Keratinocyte (primary cell): ENCODE measurements around the gene CRISPLD2. TPM values are rescaled to one million over a fixed set of nuclear protein-coding genes. Genes with fewer than 3 reads are reported as not detected.

Experiments
- DNase-seq: peaks from one replicate; pipeline ENCODE4 v3.0.0-alpha.2; 2011; ENCODE audit warnings: low read depth, missing footprints, low spot score
- FAIRE-seq: peaks from 2 replicates; lab custom pipeline; 2011; peaks lifted over from hg19 to GRCh38; lab: Jason Lieb, UNC
- H2AFZ ChIP-seq: 2 replicates; pipeline ENCODE4 v1.6.0; 2012; ENCODE audit warnings: low read length, control low read depth, inconsistent platforms; ENCODE audit not compliant: control insufficient read depth
- H3K27ac ChIP-seq: 2 replicates; pipeline ENCODE4 v1.5.1; 2011; ENCODE audit warnings: low read length; ENCODE audit not compliant: control insufficient read depth, insufficient read depth
- H3K27me3 ChIP-seq: 3 replicates; pipeline ENCODE4 v1.6.0; 2011; ENCODE audit warnings: low read length; ENCODE audit not compliant: control insufficient read depth, insufficient read depth; ENCODE audit errors: extremely low read depth
- H3K36me3 ChIP-seq, 2 experiments: 2 replicates in 1 of 2; 3 replicates in 1 of 2; pipeline ENCODE4 v1.5.1; 2011; ENCODE audit warnings: low read length in 2 of 2, mild to moderate bottlenecking in 1 of 2; ENCODE audit not compliant: control insufficient read depth in 2 of 2, insufficient read depth in 2 of 2; ENCODE audit errors: extremely low read depth in 1 of 2
- H3K4me1 ChIP-seq: 3 replicates; pipeline ENCODE4 v1.5.1; 2011; ENCODE audit warnings: low read length; ENCODE audit not compliant: control insufficient read depth, insufficient read depth; ENCODE audit errors: extremely low read depth
- H3K4me2 ChIP-seq: 3 replicates; pipeline ENCODE4 v1.6.0; 2011; ENCODE audit warnings: low read depth, low read length; ENCODE audit not compliant: control insufficient read depth, insufficient read depth; ENCODE audit errors: extremely low read depth
- H3K4me3 ChIP-seq, 3 experiments: fragments of 200-600 bp in 1 of 3; sonication (generic) in 1 of 3; 2 replicates in 2 of 3; 3 replicates in 1 of 3; pipeline ENCODE4 v1.5.1; 2011 to 2016; ENCODE audit warnings: low read length in 3 of 3, mild to moderate bottlenecking in 3 of 3, control low read depth in 2 of 3, inconsistent platforms in 1 of 3, low read depth in 1 of 3, mixed read lengths in 1 of 3, mixed run types in 1 of 3, moderate library complexity in 1 of 3; ENCODE audit not compliant: control insufficient read depth in 2 of 3, insufficient read depth in 2 of 3; ENCODE audit errors: extremely low read depth in 1 of 3
- H3K79me2 ChIP-seq: 2 replicates; pipeline ENCODE4 v1.6.0; 2012; ENCODE audit warnings: low read length; ENCODE audit not compliant: control insufficient read depth, insufficient read depth
- H3K9ac ChIP-seq: 3 replicates; pipeline ENCODE4 v1.6.0; 2011; ENCODE audit warnings: low read length; ENCODE audit not compliant: control insufficient read depth, insufficient read depth; ENCODE audit errors: extremely low read depth
- H3K9me1 ChIP-seq: 3 replicates; pipeline ENCODE4 v1.6.0; 2011; ENCODE audit warnings: low read length; ENCODE audit not compliant: control insufficient read depth, insufficient read depth; ENCODE audit errors: extremely low read depth
- H3K9me3 ChIP-seq: 2 replicates; pipeline ENCODE4 v1.5.1; 2012; ENCODE audit warnings: low read depth, low read length; ENCODE audit not compliant: control insufficient read depth
- H4K20me1 ChIP-seq: 3 replicates; pipeline ENCODE4 v1.6.0; 2011; ENCODE audit warnings: low read length; ENCODE audit not compliant: control insufficient read depth, insufficient read depth; ENCODE audit errors: extremely low read depth
- EZH2 ChIP-seq: IDR thresholded peaks from one replicate; pipeline ENCODE4 v1.6.1; 2012; ENCODE audit warnings: inconsistent platforms, mild to moderate bottlenecking, low read length, moderate library complexity
- dilution Hi-C: fragments of 300-500 bp; cut with MboI; formaldehyde crosslinking; loops from one replicate; pipeline ENCODE4 v1.7.0; 2020; ENCODE audit warnings: low sequenced_read_pairs; ENCODE audit not compliant: extremely low pct_ligation_motif_present
- polyA plus RNA-seq, 5 experiments: library from polyadenylated mRNA; depleted of rRNA in 3 of 5; stranded (reverse) in 3 of 5; stranded (forward) in 1 of 5; unstranded in 1 of 5; fragments of >200 nt; gene quantifications; 1 replicate in 1 of 5; 2 replicates in 3 of 5; 3 replicates in 1 of 5; pipeline versions ENCODE4 v1.2.1 to v1.2.3, GENCODE V29; 2011 to 2012; ENCODE audit warnings: missing spikeins in 2 of 5, low read depth in 1 of 5, low replicate concordance in 1 of 5
- TF ChIP-seq, protein P1 (sequence below), 3 experiments: IDR thresholded peaks in 1 of 3; conservative IDR thresholded peaks in 1 of 3; optimal IDR thresholded peaks in 1 of 3; 2 replicates in 2 of 3; 3 replicates in 1 of 3; pipeline versions ENCODE3 to v1.5.1; 2011; ENCODE audit warnings: low read length in 3 of 3, mild to moderate bottlenecking in 3 of 3, moderate library complexity in 2 of 3, control low read depth in 1 of 3, inconsistent platforms in 1 of 3; ENCODE audit not compliant: insufficient read depth in 2 of 3; ENCODE audit errors: extremely low read depth in 1 of 3

Gene CRISPLD2
- polyA plus RNA-seq, 1 donor (not counting 4 experiments of a cell fraction or from before 2014, with no cell fraction given): 1.2 TPM

DNA sequence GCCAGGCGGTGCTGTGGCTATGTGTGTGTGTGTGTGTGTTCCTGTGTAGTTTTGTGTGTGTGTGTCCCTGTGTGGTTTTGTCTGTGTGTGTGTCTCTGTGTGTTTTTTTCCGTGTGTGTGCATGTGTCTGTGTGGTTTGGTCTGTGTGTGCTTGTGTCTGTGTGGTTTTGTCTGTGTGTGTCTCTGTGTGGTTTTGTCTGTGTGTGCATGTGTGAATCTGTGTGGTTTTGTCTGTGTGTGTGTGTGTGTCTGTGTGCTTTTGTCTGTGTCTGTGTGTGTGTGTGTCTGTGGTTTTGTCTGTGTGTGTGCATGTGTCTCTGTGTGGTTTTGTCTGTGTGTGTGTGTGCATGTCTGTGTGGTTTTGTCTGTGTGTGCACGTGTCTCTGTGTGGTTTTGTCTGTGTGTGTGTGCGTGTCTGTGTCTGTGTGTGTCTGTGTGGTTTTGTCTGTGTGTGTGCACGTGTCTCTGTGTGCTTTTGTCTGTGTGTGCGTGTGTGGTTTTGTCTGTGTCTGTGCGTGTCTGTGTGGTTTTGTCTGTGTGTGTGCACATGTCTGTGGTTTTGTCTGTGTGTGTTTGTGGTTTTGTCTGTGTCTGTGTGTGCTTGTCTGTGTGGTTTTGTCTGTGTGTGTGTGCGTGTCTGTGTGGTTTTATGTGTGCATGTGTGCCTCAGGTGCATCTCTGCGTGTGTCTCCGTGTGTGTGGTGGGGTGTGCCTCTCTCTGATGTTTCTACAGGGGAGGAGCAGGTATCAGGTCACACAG, 129.2 kb downstream of the CRISPLD2 start:
- Histone ChIP-seq H3K9me1 (no peaks in the 10 kb centered on the region), H3K4me3 (no peak overlapping the region), H3K27me3 (no peaks in the 10 kb centered on the region), H2AFZ (no peak overlapping the region), H3K4me1 (no peaks in the 10 kb centered on the region), H4K20me1 (no peaks in the 10 kb centered on the region), H3K9me3 (no peaks in the 10 kb centered on the region), H3K9ac (no peak overlapping the region), H3K4me2 (no peak overlapping the region), H3K36me3 (no peaks in the 10 kb centered on the region), H3K27ac (no peak overlapping the region), H3K79me2 (no peaks in the 10 kb centered on the region)
- no peak for TF ChIP-seq EZH2
- TF ChIP-seq, protein P1, sequence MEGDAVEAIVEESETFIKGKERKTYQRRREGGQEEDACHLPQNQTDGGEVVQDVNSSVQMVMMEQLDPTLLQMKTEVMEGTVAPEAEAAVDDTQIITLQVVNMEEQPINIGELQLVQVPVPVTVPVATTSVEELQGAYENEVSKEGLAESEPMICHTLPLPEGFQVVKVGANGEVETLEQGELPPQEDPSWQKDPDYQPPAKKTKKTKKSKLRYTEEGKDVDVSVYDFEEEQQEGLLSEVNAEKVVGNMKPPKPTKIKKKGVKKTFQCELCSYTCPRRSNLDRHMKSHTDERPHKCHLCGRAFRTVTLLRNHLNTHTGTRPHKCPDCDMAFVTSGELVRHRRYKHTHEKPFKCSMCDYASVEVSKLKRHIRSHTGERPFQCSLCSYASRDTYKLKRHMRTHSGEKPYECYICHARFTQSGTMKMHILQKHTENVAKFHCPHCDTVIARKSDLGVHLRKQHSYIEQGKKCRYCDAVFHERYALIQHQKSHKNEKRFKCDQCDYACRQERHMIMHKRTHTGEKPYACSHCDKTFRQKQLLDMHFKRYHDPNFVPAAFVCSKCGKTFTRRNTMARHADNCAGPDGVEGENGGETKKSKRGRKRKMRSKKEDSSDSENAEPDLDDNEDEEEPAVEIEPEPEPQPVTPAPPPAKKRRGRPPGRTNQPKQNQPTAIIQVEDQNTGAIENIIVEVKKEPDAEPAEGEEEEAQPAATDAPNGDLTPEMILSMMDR (optimal IDR thresholded peaks at IDR 0.05 in 1 of 3, IDR thresholded peaks at IDR 0.05 in 1 of 3, conservative IDR thresholded peaks at IDR 0.05 in 1 of 3; ENCODE audit: extremely low read depth in 1 of 3, insufficient read depth in 2 of 3, low read length in 3 of 3): no peak
- dilution Hi-C loops: loop anchor here (10.0 kb wide), 1 partner anchor 84 kb away; no protein-coding TSS in a partner anchor
- FAIRE-seq (no peak), DNase-seq (no peak)

DNA sequence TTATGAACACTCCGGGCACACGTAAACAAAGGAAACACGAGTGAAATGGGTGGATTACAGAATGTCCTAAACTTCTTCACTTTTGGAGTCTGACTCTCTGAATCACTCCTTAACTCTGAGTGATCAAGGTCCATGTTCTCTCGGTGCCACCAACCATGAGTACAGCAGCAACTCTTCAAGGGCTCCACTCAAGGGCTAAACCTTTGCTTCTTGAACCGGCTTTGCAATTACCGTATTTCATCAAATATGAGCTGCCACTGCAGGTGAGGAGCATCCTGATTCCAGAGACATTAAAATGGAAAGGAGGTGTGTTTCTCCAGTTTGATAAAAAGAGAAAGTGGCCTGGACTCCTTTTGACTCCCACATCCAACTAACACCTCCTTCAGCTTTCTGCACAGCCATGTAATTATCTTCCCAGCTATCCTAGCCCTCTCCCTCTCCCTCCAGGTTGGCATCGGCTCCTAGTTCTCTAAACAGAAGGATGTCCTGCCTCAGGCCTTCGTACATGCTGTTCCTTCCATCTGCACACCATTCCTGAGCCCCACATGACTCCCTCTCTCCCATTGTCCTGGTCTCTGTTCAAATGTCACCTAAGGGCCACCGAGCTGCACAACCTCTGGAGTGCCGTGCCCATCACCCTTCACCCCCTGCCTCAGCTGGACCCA, 130.1 kb downstream of the CRISPLD2 start:
- Histone ChIP-seq H4K20me1 (no peaks in the 10 kb centered on the region), H2AFZ (no peak overlapping the region), H3K9ac (no peak overlapping the region), H3K79me2 (no peaks in the 10 kb centered on the region), H3K9me3 (no peaks in the 10 kb centered on the region), H3K4me2 (no peak overlapping the region), H3K36me3 (no peaks in the 10 kb centered on the region), H3K27ac (no peak overlapping the region), H3K4me3 (no peak overlapping the region), H3K9me1 (no peaks in the 10 kb centered on the region), H3K4me1 (no peaks in the 10 kb centered on the region), H3K27me3 (no peaks in the 10 kb centered on the region)
- FAIRE-seq (no peak), DNase-seq (no peak)
- TF ChIP-seq EZH2: no peak
- dilution Hi-C loops: loop anchor here (10.0 kb wide), 1 partner anchor 85 kb away; no protein-coding TSS in a partner anchor
